Neuron (in vitro differentiated cells): ENCODE data around the gene RFX8.

Experiments used
- H2AFZ ChIP-seq: one replicate; pipeline ENCODE4 v1.6.1; 2013; ENCODE audit warnings: low read depth, mild to moderate bottlenecking, inconsistent platforms, low read length, moderate library complexity
- H3K27me3 ChIP-seq: one replicate; pipeline ENCODE4 v1.6.1; 2013; ENCODE audit warnings: low read length; ENCODE audit not compliant: insufficient read depth
- H3K36me3 ChIP-seq: one replicate; pipeline ENCODE4 v1.6.1; 2013; ENCODE audit warnings: low read length; ENCODE audit not compliant: insufficient read depth
- H3K4me1 ChIP-seq: one replicate; pipeline ENCODE4 v1.6.1; 2013; ENCODE audit warnings: low read length; ENCODE audit not compliant: insufficient read depth
- H3K4me3 ChIP-seq: 2 replicates; pipeline ENCODE4 v1.5.1; 2013; ENCODE audit warnings: mild to moderate bottlenecking, low read length, moderate library complexity
- H3K9me3 ChIP-seq: one replicate; pipeline ENCODE4 v1.6.1; 2013; ENCODE audit warnings: low read length

Gene RFX8

GRCh38 chr2:101409699-101410098 is 65.2 kb downstream of the RFX8 start:
- Histone ChIP-seq H3K4me3 (no peak overlapping the region), H3K27me3 (peaks cover 2% of the 10 kb centered on the region), H3K9me3 (no peaks in the 10 kb centered on the region), H2AFZ (no peak overlapping the region), H3K4me1 (no peaks in the 10 kb centered on the region), H3K36me3 (no peaks in the 10 kb centered on the region)

- H3K36me3 ChIP-seq = no peaks in the 10 kb centered on the region
- H3K4me3 ChIP-seq = no peak overlapping the region
- H2AFZ ChIP-seq = no peak overlapping the region
- no peaks in the 10 kb centered on the region for H3K9me3 ChIP-seq
- H3K4me1 ChIP-seq = no peaks in the 10 kb centered on the region
- H3K27me3 ChIP-seq = peaks cover 2% of the 10 kb centered on the region
These were observed 66.0 kb downstream of the RFX8 start for GRCh38 chr2:101408925-101409324.

DNA sequence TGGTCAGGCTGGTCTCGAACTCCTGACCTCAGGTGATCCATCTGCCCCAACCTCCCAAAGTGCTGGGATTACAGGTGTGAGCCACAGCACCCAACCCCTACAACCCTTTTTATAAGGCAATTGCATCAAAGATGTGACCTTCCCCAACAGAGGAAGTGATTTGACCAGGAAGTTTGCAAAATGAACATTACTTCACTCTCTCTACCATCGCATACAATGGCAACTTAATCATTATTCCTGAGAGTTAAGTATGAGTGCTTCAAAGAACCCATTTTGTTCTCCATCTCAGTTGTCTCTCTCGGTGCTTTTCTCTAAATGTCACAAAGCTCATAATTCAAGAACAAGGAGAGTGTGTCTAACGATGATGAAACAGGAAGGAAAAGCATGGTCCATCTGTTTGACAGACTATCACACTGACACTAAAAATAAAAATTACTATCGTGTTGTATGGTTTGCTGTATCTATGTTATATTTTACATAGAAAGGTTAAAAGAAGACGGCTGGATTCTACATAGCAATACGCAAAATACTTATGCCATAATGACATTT is 69.5 kb downstream of the RFX8 start:
- Histone ChIP-seq H3K4me1 (peaks cover 3% of the 10 kb centered on the region), H3K36me3 (no peaks in the 10 kb centered on the region), H2AFZ (no peak overlapping the region), H3K4me3 (no peak overlapping the region), H3K27me3 (peaks cover 6% of the 10 kb centered on the region), H3K9me3 (no peaks in the 10 kb centered on the region)

- no peaks in the 10 kb centered on the region for H3K9me3 ChIP-seq
- H3K4me3 ChIP-seq = no peak overlapping the region
- peaks cover 9% of the 10 kb centered on the region for H3K4me1 ChIP-seq
- H3K27me3 ChIP-seq = peaks cover 6% of the 10 kb centered on the region
- no peaks in the 10 kb centered on the region for H3K36me3 ChIP-seq
- no peak overlapping the region for H2AFZ ChIP-seq
These were observed 71.2 kb downstream of the RFX8 start for GRCh38 chr2:101403745-101404144.

GRCh38 chr2:101402630-101403029 is 72.3 kb downstream of the RFX8 start:
- H3K4me1 ChIP-seq = peaks cover 9% of the 10 kb centered on the region
- no peaks in the 10 kb centered on the region for H3K9me3 ChIP-seq

GRCh38 chr2:101401906-101402305 is 73.0 kb downstream of the RFX8 start:
- no peaks in the 10 kb centered on the region for H3K36me3 ChIP-seq
- H2AFZ ChIP-seq = no peak overlapping the region
- H3K4me1 ChIP-seq = peaks cover 9% of the 10 kb centered on the region
- H3K4me3 ChIP-seq = no peak overlapping the region
- H3K27me3 ChIP-seq = peaks cover 6% of the 10 kb centered on the region
- H3K9me3 ChIP-seq = no peaks in the 10 kb centered on the region

More at GRCh38 chr2:101402630-101403029, 72.3 kb downstream of the RFX8 start:
- Histone ChIP-seq H3K27me3 (peaks cover 6% of the 10 kb centered on the region), H3K4me3 (no peak overlapping the region), H3K36me3 (no peaks in the 10 kb centered on the region), H2AFZ (no peak overlapping the region)

GRCh38 chr2:101401326-101401665 is 73.6 kb downstream of the RFX8 start:
- H3K27me3 ChIP-seq = peaks cover 6% of the 10 kb centered on the region
- no peaks in the 10 kb centered on the region for H3K9me3 ChIP-seq
- peaks cover 9% of the 10 kb centered on the region for H3K4me1 ChIP-seq
- no peaks in the 10 kb centered on the region for H3K36me3 ChIP-seq
- H2AFZ ChIP-seq = no peak overlapping the region
- no peak overlapping the region for H3K4me3 ChIP-seq

DNA sequence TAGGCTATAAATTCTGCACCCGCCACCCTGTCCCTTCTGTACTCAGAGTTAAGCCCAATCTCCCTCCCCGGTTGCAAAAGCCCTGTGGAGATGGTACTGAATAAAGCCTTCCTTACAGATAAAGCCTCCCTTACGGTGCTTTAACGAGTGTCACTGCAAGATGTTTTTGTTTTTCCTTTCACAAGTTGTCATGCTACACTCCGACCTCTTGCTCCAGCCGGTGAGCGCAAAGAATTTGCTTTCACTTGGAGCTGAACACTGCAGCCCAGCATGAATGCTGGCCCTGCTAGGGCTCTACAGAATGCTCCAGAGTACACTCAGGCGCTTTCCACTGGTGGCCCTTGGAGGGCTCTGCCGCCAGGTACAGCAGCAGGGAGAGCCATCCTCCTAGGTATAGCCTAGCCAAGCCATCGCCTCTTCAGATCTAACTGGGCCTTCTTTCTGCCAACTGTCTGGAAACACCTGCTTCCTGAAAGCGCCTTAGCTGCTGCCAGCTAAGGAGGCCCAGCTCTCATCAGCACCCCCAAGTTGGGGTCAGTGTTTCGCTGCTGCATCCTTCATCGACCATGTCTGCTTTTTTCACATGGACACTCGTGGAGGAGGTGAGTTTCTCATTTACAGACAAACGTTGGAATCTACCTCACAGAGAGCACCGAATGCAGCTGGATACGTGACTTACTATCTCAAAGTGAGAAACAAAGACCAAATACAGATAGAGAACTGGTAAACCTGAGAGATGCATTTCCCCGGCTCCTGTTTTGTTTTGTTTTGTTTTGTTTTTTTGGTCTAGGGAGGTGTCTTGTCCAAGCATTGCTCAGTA is 74.2 kb downstream of the RFX8 start:
- Histone ChIP-seq H3K4me3 (no peak overlapping the region), H3K27me3 (peaks cover 6% of the 10 kb centered on the region), H2AFZ (no peak overlapping the region), H3K9me3 (no peaks in the 10 kb centered on the region), H3K36me3 (no peaks in the 10 kb centered on the region), H3K4me1 (peaks cover 9% of the 10 kb centered on the region)

- Histone ChIP-seq H3K27me3 (peaks cover 4% of the 10 kb centered on the region), H3K4me1 (peaks cover 9% of the 10 kb centered on the region), H3K9me3 (no peaks in the 10 kb centered on the region), H2AFZ (no peak overlapping the region), H3K4me3 (no peak overlapping the region), H3K36me3 (no peaks in the 10 kb centered on the region)
These were observed 74.9 kb downstream of the RFX8 start for GRCh38 chr2:101400048-101400447.

DNA sequence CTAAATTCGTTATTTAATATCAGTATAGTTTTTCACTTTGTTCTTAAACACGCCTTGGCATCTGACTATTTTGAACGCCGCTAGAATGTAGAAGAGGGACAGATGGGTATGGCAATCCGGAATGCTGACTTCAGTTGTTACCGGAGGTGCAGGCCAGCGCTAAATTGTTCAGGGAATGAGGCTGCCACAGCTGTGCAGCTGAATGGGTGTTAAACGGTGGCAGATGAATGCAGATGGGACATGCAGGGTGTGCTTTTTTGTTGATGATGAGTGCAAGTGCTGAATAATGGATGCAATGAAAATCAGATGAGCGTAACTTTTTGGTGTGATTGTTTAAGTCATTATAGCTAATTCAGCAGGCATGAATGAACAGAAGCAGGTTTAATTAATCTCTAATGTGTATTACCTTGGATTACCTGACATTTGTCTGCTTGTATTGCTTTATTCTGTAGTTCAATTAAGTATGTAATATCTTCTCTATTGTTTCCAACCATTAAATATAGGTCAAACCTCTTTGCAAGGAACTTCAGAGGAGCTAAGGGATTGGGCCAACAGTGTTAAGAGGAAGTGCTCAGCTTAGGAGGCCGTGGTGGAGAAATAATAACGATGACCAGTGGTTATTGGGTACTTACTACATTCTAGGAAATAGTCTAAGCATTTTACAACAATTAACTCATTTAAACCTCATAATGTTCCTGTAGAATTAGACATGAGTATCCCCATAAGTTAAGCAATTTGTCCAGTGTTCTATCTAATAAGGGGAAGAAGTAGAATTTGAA is 75.7 kb downstream of the RFX8 start:
- H3K27me3 ChIP-seq = peaks cover 4% of the 10 kb centered on the region
- no peak overlapping the region for H2AFZ ChIP-seq
- H3K4me1 ChIP-seq = peaks cover 9% of the 10 kb centered on the region
- no peaks in the 10 kb centered on the region for H3K9me3 ChIP-seq
- no peak overlapping the region for H3K4me3 ChIP-seq
- H3K36me3 ChIP-seq = no peaks in the 10 kb centered on the region

- H3K36me3 ChIP-seq = no peaks in the 10 kb centered on the region
- no peak overlapping the region for H3K4me3 ChIP-seq
- H3K4me1 ChIP-seq = peaks cover 9% of the 10 kb centered on the region
- no peaks in the 10 kb centered on the region for H3K9me3 ChIP-seq
- peaks cover 4% of the 10 kb centered on the region for H3K27me3 ChIP-seq
- H2AFZ ChIP-seq = no peak overlapping the region
These were observed 76.6 kb downstream of the RFX8 start for GRCh38 chr2:101398116-101398821.

GRCh38 chr2:101396316-101396717 is 78.6 kb downstream of the RFX8 start:
- H2AFZ ChIP-seq = no peak overlapping the region
- H3K36me3 ChIP-seq = no peaks in the 10 kb centered on the region
- peaks cover 9% of the 10 kb centered on the region for H3K4me1 ChIP-seq
- no peaks in the 10 kb centered on the region for H3K9me3 ChIP-seq
- H3K27me3 ChIP-seq = peaks cover 4% of the 10 kb centered on the region
- no peak overlapping the region for H3K4me3 ChIP-seq
